CD14-positive monocyte (primary cell): Measurements from ENCODE around the gene EDA. TPM values are rescaled to one million over a fixed set of nuclear protein-coding genes. Genes with fewer than 3 reads are reported as not detected.

Source experiments
- DNase-seq, 3 donors: peaks; one replicate each; pipeline ENCODE4 v3.0.0-alpha.2; 2011 to 2022
- H2AFZ ChIP-seq: 2 replicates; pipeline ENCODE4 v1.6.0; 2012; ENCODE audit warnings: mild to moderate bottlenecking, low read depth, low read length, inconsistent platforms; ENCODE audit not compliant: insufficient read depth, poor library complexity, severe bottlenecking
- H3K27ac ChIP-seq, 2 donors: 1 replicate in 1 of 2; 2 replicates in 1 of 2; pipeline ENCODE4 v1.5.1; 2012 to 2013; ENCODE audit warnings: low read length in 2 of 2, control low read depth in 1 of 2, inconsistent platforms in 1 of 2, low read depth in 1 of 2, mild to moderate bottlenecking in 1 of 2
- H3K27me3 ChIP-seq, 2 donors: one replicate each; pipeline versions ENCODE4 v1.6.0 to v1.6.1; 2011 to 2013; ENCODE audit warnings: low read length in 2 of 2; ENCODE audit not compliant: control insufficient read depth in 2 of 2, insufficient read depth in 2 of 2
- H3K36me3 ChIP-seq, 2 donors: replicated peaks in 1 of 2; 1 replicate in 1 of 2; 2 replicates in 1 of 2; pipeline versions ENCODE4 v1.5.1 to v1.6.1; 2012 to 2013; ENCODE audit warnings: low read length in 2 of 2, control low read depth in 1 of 2, inconsistent platforms in 1 of 2, mild to moderate bottlenecking in 1 of 2; ENCODE audit not compliant: insufficient read depth in 2 of 2, control insufficient read depth in 1 of 2
- H3K4me1 ChIP-seq, 2 donors: 1 replicate in 1 of 2; 2 replicates in 1 of 2; pipeline versions ENCODE4 v1.5.1 to v1.6.1; 2012 to 2013; ENCODE audit warnings: low read length in 2 of 2, control low read depth in 1 of 2, inconsistent platforms in 1 of 2, mild to moderate bottlenecking in 1 of 2, moderate library complexity in 1 of 2; ENCODE audit not compliant: insufficient read depth in 2 of 2, control insufficient read depth in 1 of 2
- H3K4me2 ChIP-seq: replicated peaks from 2 replicates; pipeline ENCODE3; 2012; ENCODE audit warnings: low read length, moderate library complexity, mild to moderate bottlenecking; ENCODE audit not compliant: poor library complexity, severe bottlenecking; ENCODE audit errors: extremely low read depth
- H3K4me3 ChIP-seq, 3 experiments: fragments of 200-600 bp in 1 of 3; sonication (generic) in 1 of 3; replicated peaks in 1 of 3; 1 replicate in 2 of 3; 2 replicates in 1 of 3; pipeline ENCODE4 v1.5.1; 2011 to 2013; ENCODE audit warnings: low read length in 3 of 3, mild to moderate bottlenecking in 3 of 3, control low read depth in 2 of 3, low read depth in 2 of 3, inconsistent platforms in 1 of 3, moderate library complexity in 1 of 3
- H3K79me2 ChIP-seq: 2 replicates; pipeline ENCODE4 v1.6.0; 2012; ENCODE audit warnings: mild to moderate bottlenecking, control low read depth, inconsistent platforms, low read length, moderate library complexity; ENCODE audit not compliant: insufficient read depth
- H3K9ac ChIP-seq: 2 replicates; pipeline ENCODE4 v1.6.0; 2017; ENCODE audit warnings: low read length, mild to moderate bottlenecking; ENCODE audit not compliant: insufficient read depth, poor library complexity, severe bottlenecking
- H3K9me3 ChIP-seq, 2 donors: replicated peaks in 1 of 2; 1 replicate in 1 of 2; 2 replicates in 1 of 2; pipeline versions ENCODE4 v1.5.1 to v1.6.1; 2012 to 2013; ENCODE audit warnings: low read length in 2 of 2, control low read depth in 1 of 2; ENCODE audit not compliant: control insufficient read depth in 1 of 2, insufficient read depth in 1 of 2
- H4K20me1 ChIP-seq: 2 replicates; pipeline ENCODE4 v1.6.0; 2012; ENCODE audit warnings: mild to moderate bottlenecking, low read length, control low read depth, moderate library complexity; ENCODE audit not compliant: insufficient read depth
- H3K27ac Mint-ChIP-seq, 7 donors: one replicate each; pipeline ENCODE4 v1.8.0; 2020; ENCODE audit warnings: mild to moderate bottlenecking in 7 of 7, mixed read lengths in 7 of 7, moderate library complexity in 6 of 7, inconsistent platforms in 2 of 7
- H3K27me3 Mint-ChIP-seq, 3 donors: one replicate each; pipeline ENCODE4 v1.8.0; 2021 to 2022; ENCODE audit warnings: low read depth in 3 of 3, mild to moderate bottlenecking in 3 of 3, mixed read lengths in 3 of 3, moderate library complexity in 3 of 3, inconsistent platforms in 1 of 3
- H3K36me3 Mint-ChIP-seq, 2 donors: one replicate each; pipeline ENCODE4 v1.8.0; 2020; ENCODE audit warnings: mixed read lengths in 2 of 2, inconsistent platforms in 1 of 2, mild to moderate bottlenecking in 1 of 2
- H3K4me1 Mint-ChIP-seq: one replicate; pipeline ENCODE4 v1.8.0; 2020; ENCODE audit warnings: mild to moderate bottlenecking, mixed read lengths
- H3K4me3 Mint-ChIP-seq, 2 donors: one replicate each; pipeline ENCODE4 v1.8.0; 2020; ENCODE audit warnings: mild to moderate bottlenecking in 2 of 2, mixed read lengths in 2 of 2, moderate library complexity in 1 of 2
- H3K9me3 Mint-ChIP-seq, 7 donors: one replicate each; pipeline ENCODE4 v1.8.0; 2020 to 2022; ENCODE audit warnings: mixed read lengths in 7 of 7, mild to moderate bottlenecking in 6 of 7, moderate library complexity in 6 of 7, inconsistent platforms in 2 of 7
- WGBS: methylation state at CpG from one replicate; pipeline ENCODE4 v1.1.5; 2013; ENCODE audit warnings: missing lambda C conversion rate; ENCODE audit not compliant: insufficient coverage; 5-methylcytosine and 5-hydroxymethylcytosine counted together
- intact Hi-C, 2 donors: fragments of 100-400 bp; cut with micrococcal nuclease; formaldehyde crosslinking; loops; one replicate each; pipeline versions ENCODE4 v1.15.0 to v1.15.1; 2023
- polyA plus RNA-seq, 3 donors: library from polyadenylated mRNA; depleted of rRNA in 1 of 3; unstranded in 2 of 3; stranded (reverse) in 1 of 3; fragments of 300-500 nt in 2 of 3; fragments of >200 nt in 1 of 3; fragmentation: Illumina TruSeq in 2 of 3; gene quantifications; 1 replicate in 2 of 3; 2 replicates in 1 of 3; pipeline ENCODE4 v1.2.3, GENCODE V29; 2012 to 2021
- TF ChIP-seq, protein P1 (sequence below): fragments of 200-600 bp; IDR thresholded peaks from one replicate; pipeline ENCODE4 v1.8.0; 2022; ENCODE audit warnings: antibody characterized with exemption, mild to moderate bottlenecking

Gene EDA
- polyA plus RNA-seq, 3 donors = 0.11 to 0.31 TPM; not detected in 1

DNA sequence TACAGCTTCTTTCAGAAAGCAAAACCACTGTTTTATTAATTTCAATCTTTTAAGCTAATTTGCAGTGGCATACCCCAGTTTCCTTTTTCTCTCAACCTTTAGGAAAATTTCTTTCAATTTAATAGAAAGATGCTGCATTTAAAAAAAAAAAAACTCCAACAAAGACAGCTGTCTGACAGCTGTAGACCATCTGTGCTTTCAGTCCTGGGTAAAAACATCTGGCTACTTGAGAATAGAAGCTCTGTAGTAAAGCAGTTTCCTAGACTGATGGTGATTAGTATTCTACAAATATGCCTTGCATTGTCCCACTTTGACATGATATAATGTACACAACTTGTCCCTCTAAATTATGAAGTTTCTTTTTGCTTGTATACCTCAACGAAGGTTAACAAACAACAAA is 197.8 kb downstream of the EDA start:
- H3K9me3 Mint-ChIP-seq = peaks cover 3 to 26% (median 14%) of the 10 kb centered on the region in 7 donors
- no peak for DNase-seq
- Histone ChIP-seq H3K79me2 (no peaks in the 10 kb centered on the region), H3K9me3 (peaks cover 16 to 19% of the 10 kb centered on the region in 2 donors), H3K4me2 (no peak overlapping the region), H3K4me1 (no peaks in the 10 kb centered on the region), H3K27ac (no peak overlapping the region), H3K36me3 (no peaks in the 10 kb centered on the region), H3K4me3 (no peak overlapping the region), H4K20me1 (no peaks in the 10 kb centered on the region), H3K27me3 (no peaks in the 10 kb centered on the region), H3K9ac (no peak overlapping the region), H2AFZ (no peak overlapping the region)
- no peak overlapping the region for H3K4me3 Mint-ChIP-seq
- no CpG with 5 or more reads among the region's 1 CpG for WGBS
- no peak overlapping the region for H3K27ac Mint-ChIP-seq
- TF ChIP-seq, protein P1, sequence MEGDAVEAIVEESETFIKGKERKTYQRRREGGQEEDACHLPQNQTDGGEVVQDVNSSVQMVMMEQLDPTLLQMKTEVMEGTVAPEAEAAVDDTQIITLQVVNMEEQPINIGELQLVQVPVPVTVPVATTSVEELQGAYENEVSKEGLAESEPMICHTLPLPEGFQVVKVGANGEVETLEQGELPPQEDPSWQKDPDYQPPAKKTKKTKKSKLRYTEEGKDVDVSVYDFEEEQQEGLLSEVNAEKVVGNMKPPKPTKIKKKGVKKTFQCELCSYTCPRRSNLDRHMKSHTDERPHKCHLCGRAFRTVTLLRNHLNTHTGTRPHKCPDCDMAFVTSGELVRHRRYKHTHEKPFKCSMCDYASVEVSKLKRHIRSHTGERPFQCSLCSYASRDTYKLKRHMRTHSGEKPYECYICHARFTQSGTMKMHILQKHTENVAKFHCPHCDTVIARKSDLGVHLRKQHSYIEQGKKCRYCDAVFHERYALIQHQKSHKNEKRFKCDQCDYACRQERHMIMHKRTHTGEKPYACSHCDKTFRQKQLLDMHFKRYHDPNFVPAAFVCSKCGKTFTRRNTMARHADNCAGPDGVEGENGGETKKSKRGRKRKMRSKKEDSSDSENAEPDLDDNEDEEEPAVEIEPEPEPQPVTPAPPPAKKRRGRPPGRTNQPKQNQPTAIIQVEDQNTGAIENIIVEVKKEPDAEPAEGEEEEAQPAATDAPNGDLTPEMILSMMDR = no peak
- no peaks in the 10 kb centered on the region for H3K36me3 Mint-ChIP-seq
- intact Hi-C loops = no loop called here
- no peaks in the 10 kb centered on the region for H3K4me1 Mint-ChIP-seq
- no peaks in the 10 kb centered on the region for H3K27me3 Mint-ChIP-seq

DNA sequence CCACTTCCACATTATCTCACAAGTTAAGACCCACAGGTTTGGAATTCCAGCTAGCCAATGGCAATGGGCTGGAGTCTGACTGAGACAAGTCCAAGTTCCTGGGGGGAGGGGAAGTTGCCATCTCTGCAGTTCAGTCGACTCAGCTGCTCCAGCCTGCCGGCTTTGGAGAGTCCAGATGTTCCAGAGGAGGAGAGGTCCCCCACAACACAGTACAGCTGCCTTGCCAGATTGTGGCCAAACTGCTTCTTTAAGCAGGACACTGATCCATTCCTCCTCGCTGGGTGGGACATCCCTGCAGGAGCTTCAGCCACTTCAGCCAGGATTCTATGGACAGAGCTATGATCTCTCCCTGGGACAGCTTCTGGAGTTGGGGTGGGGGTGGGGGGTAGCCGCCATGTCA is 199.2 kb downstream of the EDA start:
- H3K79me2 ChIP-seq = no peaks in the 10 kb centered on the region
- no peaks in the 10 kb centered on the region for H3K4me1 ChIP-seq
- DNase-seq = no peak
- TF ChIP-seq, protein P1 = no peak
- H3K36me3 Mint-ChIP-seq = no peaks in the 10 kb centered on the region
- no peak overlapping the region for H2AFZ ChIP-seq
- H3K27ac Mint-ChIP-seq = no peak overlapping the region
- no peaks in the 10 kb centered on the region for H3K27me3 ChIP-seq
- H3K9ac ChIP-seq = no peak overlapping the region
- H3K9me3 Mint-ChIP-seq = peaks cover 3 to 23% (median 8%) of the 10 kb centered on the region in 7 donors
- peaks cover 0 to 1% (median 0%) of the 10 kb centered on the region in 3 donors for H3K27me3 Mint-ChIP-seq
- no peaks in the 10 kb centered on the region for H3K4me1 Mint-ChIP-seq
- no peaks in the 10 kb centered on the region for H4K20me1 ChIP-seq
- H3K36me3 ChIP-seq = no peaks in the 10 kb centered on the region
- no peak overlapping the region for H3K27ac ChIP-seq
- H3K4me2 ChIP-seq = no peak overlapping the region
- H3K9me3 ChIP-seq = peaks cover 11 to 16% of the 10 kb centered on the region in 2 donors
- H3K4me3 ChIP-seq = no peak overlapping the region
- H3K4me3 Mint-ChIP-seq = no peak overlapping the region
- WGBS = no CpG with 5 or more reads among the region's 4 CpGs
- intact Hi-C loops = no loop called here
